ENCODE results near the gene TBC1D14. TPM values are rescaled to one million over a fixed set of nuclear protein-coding genes. Genes with fewer than 3 reads are reported as not detected.

Gene TBC1D14
- total RNA-seq, 4 donors from 2014 or later: 44.8 to 67.7 (median 55.7) TPM

GRCh38 chr4:6874981-6875380 lies 34.6 kb upstream of the TBC1D14 start:
- no peak for DNase-seq
- H3K9me3 ChIP-seq: no peaks in the 10 kb centered on the region
- no peaks in the 10 kb centered on the region for H3K27me3 ChIP-seq
- peaks cover 0 to 83% (median 0%) of the 10 kb centered on the region in 3 donors for H3K36me3 ChIP-seq
- H3K27ac ChIP-seq: no peak overlapping the region
- no peak overlapping the region for H3K4me3 ChIP-seq
- no peak for TF ChIP-seq CTCF (IDR thresholded peaks at IDR 0.05)
- no peak for TF ChIP-seq POLR2A (IDR thresholded peaks at IDR 0.05)
- H3K4me1 ChIP-seq: no peaks in the 10 kb centered on the region

GRCh38 chr4:6875431-6875831 lies 34.2 kb upstream of the TBC1D14 start:
- no peaks in the 10 kb centered on the region for H3K9me3 ChIP-seq
- H3K27ac ChIP-seq: no peak overlapping the region
- TF ChIP-seq POLR2A (IDR thresholded peaks at IDR 0.05): no peak
- TF ChIP-seq CTCF (IDR thresholded peaks at IDR 0.05): no peak
- peaks cover 0 to 81% (median 0%) of the 10 kb centered on the region in 3 donors for H3K36me3 ChIP-seq
- H3K4me1 ChIP-seq: no peaks in the 10 kb centered on the region
- peak in 2 of 3 donors; percentile 38 to 60 for DNase-seq
- no peaks in the 10 kb centered on the region for H3K27me3 ChIP-seq
- no peak overlapping the region for H3K4me3 ChIP-seq

GRCh38 chr4:6876440-6876839 lies 33.2 kb upstream of the TBC1D14 start:
- H3K27ac ChIP-seq: no peak overlapping the region
- H3K4me1 ChIP-seq: no peaks in the 10 kb centered on the region
- TF ChIP-seq POLR2A (IDR thresholded peaks at IDR 0.05): no peak
- TF ChIP-seq CTCF (IDR thresholded peaks at IDR 0.05): no peak
- DNase-seq: no peak
- no peak overlapping the region for H3K4me3 ChIP-seq
- peaks cover 0 to 88% (median 0%) of the 10 kb centered on the region in 3 donors for H3K36me3 ChIP-seq
- no peaks in the 10 kb centered on the region for H3K9me3 ChIP-seq
- no peaks in the 10 kb centered on the region for H3K27me3 ChIP-seq

- Histone ChIP-seq H3K36me3 (peaks cover 0 to 88% (median 0%) of the 10 kb centered on the region in 3 donors), H3K27me3 (no peaks in the 10 kb centered on the region), H3K27ac (no peak overlapping the region), H3K9me3 (no peaks in the 10 kb centered on the region), H3K4me3 (no peak overlapping the region), H3K4me1 (no peaks in the 10 kb centered on the region)
- TF ChIP-seq CTCF (IDR thresholded peaks at IDR 0.05): no peak
- no peak for TF ChIP-seq POLR2A (IDR thresholded peaks at IDR 0.05)
- no peak for DNase-seq
Measured at GRCh38 chr4:6877067-6877466, 32.6 kb upstream of the TBC1D14 start.

- H3K27ac ChIP-seq: no peak overlapping the region
- H3K36me3 ChIP-seq: peaks cover 0 to 89% (median 0%) of the 10 kb centered on the region in 3 donors
- H3K4me1 ChIP-seq: no peaks in the 10 kb centered on the region
- no peak for DNase-seq
- H3K27me3 ChIP-seq: no peaks in the 10 kb centered on the region
- H3K4me3 ChIP-seq: no peak overlapping the region
- TF ChIP-seq POLR2A (IDR thresholded peaks at IDR 0.05): no peak
- TF ChIP-seq CTCF (IDR thresholded peaks at IDR 0.05): no peak
- H3K9me3 ChIP-seq: no peaks in the 10 kb centered on the region
Measured at GRCh38 chr4:6878451-6879059, 31.1 kb upstream of the TBC1D14 start.
